SK-N-SH (cell line): ENCODE measurements around the gene PRM1. TPM values are rescaled to one million over a fixed set of nuclear protein-coding genes. Genes with fewer than 3 reads are reported as not detected.

Experiments
- CTCF ChIA-PET: fragments of 300-600, 350-600 bp; formaldehyde crosslinking; extraction: SDS; loops from one replicate; lab custom pipeline; 2021; lab: Yijun Ruan, JAX
- POLR2A ChIA-PET: fragments of 350-600 bp; sonication (Branson Sonifier 250); formaldehyde crosslinking; extraction: SDS; loops from one replicate; lab custom pipeline; 2020; ENCODE audit warnings: antibody characterized with exemption, inconsistent platforms; lab: Yijun Ruan, JAX
- DNase-seq: peaks from one replicate; pipeline ENCODE4 v3.0.0; 2012
- H2AFZ ChIP-seq: fragments of 200-600 bp; sonication (generic); 2 replicates; pipeline ENCODE4 v1.8.1; 2016; ENCODE audit warnings: antibody characterized with exemption, mild to moderate bottlenecking, low read depth
- H3F3A ChIP-seq: fragments of 200-600 bp; sonication (generic); replicated peaks from 2 replicates; pipeline ENCODE3; 2016; ENCODE audit warnings: antibody characterized with exemption, mild to moderate bottlenecking; ENCODE audit not compliant: insufficient read depth
- H3K27ac ChIP-seq, 2 experiments: fragments of 200-500 bp in 1 of 2; fragments of 200-600 bp in 1 of 2; sonication (Bioruptor generic) in 1 of 2; sonication (generic), shearing (Covaris generic) in 1 of 2; 2 replicates each; pipeline versions ENCODE4 v1.5.1 to v1.6.1; 2014 to 2016; ENCODE audit warnings: low read depth in 2 of 2, inconsistent platforms in 1 of 2, low read length in 1 of 2, mild to moderate bottlenecking in 1 of 2, mixed read lengths in 1 of 2
- H3K27me3 ChIP-seq: fragments of 200-600 bp; sonication (generic), shearing (Covaris generic); 2 replicates; pipeline ENCODE4 v1.6.1; 2016; ENCODE audit warnings: mixed run types; ENCODE audit not compliant: insufficient read depth
- H3K36me3 ChIP-seq, 2 experiments: fragments of 200-500 bp in 1 of 2; fragments of 200-600 bp in 1 of 2; sonication (Bioruptor generic) in 1 of 2; sonication (generic) in 1 of 2; replicated peaks in 1 of 2; 2 replicates each; pipeline versions ENCODE3 to v1.5.1; 2014 to 2016; ENCODE audit warnings: low read length in 1 of 2, mild to moderate bottlenecking in 1 of 2; ENCODE audit not compliant: insufficient read depth in 2 of 2, control insufficient read depth in 1 of 2
- H3K4me1 ChIP-seq, 2 experiments: fragments of 200-500 bp in 1 of 2; fragments of 200-600 bp in 1 of 2; sonication (Bioruptor generic) in 1 of 2; sonication (generic), shearing (Covaris generic) in 1 of 2; 2 replicates each; pipeline versions ENCODE4 v1.5.1 to v1.6.1; 2014 to 2016; ENCODE audit warnings: low read depth in 1 of 2, low read length in 1 of 2, mixed run types in 1 of 2; ENCODE audit not compliant: insufficient read depth in 2 of 2, control insufficient read depth in 1 of 2
- H3K4me2 ChIP-seq: fragments of 200-600 bp; sonication (generic), shearing (Covaris generic); 2 replicates; pipeline ENCODE4 v1.6.1; 2017; ENCODE audit warnings: mixed run types
- H3K4me3 ChIP-seq, 2 experiments: fragments of 200-500 bp in 1 of 2; fragments of 200-600 bp in 1 of 2; sonication (Bioruptor generic) in 1 of 2; sonication (generic), shearing (Covaris generic) in 1 of 2; 2 replicates each; pipeline versions ENCODE4 v1.5.1 to v1.8.1; 2014 to 2016; ENCODE audit warnings: low read depth in 2 of 2, inconsistent platforms in 1 of 2, low read length in 1 of 2, mild to moderate bottlenecking in 1 of 2, mixed read lengths in 1 of 2, moderate library complexity in 1 of 2
- H3K79me2 ChIP-seq: fragments of 200-600 bp; sonication (generic); 2 replicates; pipeline ENCODE4 v1.8.1; 2017; ENCODE audit warnings: mild to moderate bottlenecking; ENCODE audit not compliant: insufficient read depth
- H3K9ac ChIP-seq: fragments of 200-600 bp; sonication (generic); 2 replicates; pipeline ENCODE4 v1.6.1; 2017; ENCODE audit warnings: mixed run types
- H3K9me2 ChIP-seq: fragments of 200-600 bp; sonication (generic); 2 replicates; pipeline ENCODE4 v1.6.1; 2017; ENCODE audit warnings: mixed run types
- H3K9me3 ChIP-seq: fragments of 200-600 bp; sonication (generic); 2 replicates; pipeline ENCODE4 v1.6.1; 2017; ENCODE audit warnings: mixed run types, mild to moderate bottlenecking, moderate library complexity
- H4K20me1 ChIP-seq: fragments of 200-600 bp; sonication (generic); 2 replicates; pipeline ENCODE4 v1.6.1; 2017; ENCODE audit warnings: mild to moderate bottlenecking, mixed run types; ENCODE audit not compliant: insufficient read depth
- EZH2phosphoT487 ChIP-seq: fragments of 200-600 bp; sonication (generic); IDR thresholded peaks from 2 replicates; pipeline ENCODE4 v1.6.1; 2017; ENCODE audit warnings: low read depth, mixed run types, mild to moderate bottlenecking, antibody characterized with exemption, moderate library complexity, borderline replicate concordance
- FOXM1 ChIP-seq: IDR thresholded peaks from 2 replicates; pipeline ENCODE4 v1.4.0; 2012; ENCODE audit warnings: low read depth, mild to moderate bottlenecking
- IRF3 ChIP-seq: fragments of 150-350 bp; IDR thresholded peaks from 2 replicates; pipeline ENCODE4 v1.6.1; 2016; ENCODE audit warnings: mild to moderate bottlenecking, low read depth, low read length
- JUND ChIP-seq: IDR thresholded peaks from 2 replicates; pipeline ENCODE4 v1.4.0; 2012
- MXI1 ChIP-seq: IDR thresholded peaks from 2 replicates; pipeline ENCODE4 v1.6.1; 2012; ENCODE audit warnings: mild to moderate bottlenecking, low read depth, low read length, improper control_type of control experiment
- NRF1 ChIP-seq: IDR thresholded peaks from 2 replicates; pipeline ENCODE4 v1.6.1; 2012; ENCODE audit warnings: low read depth, mild to moderate bottlenecking, low read length
- PBX3 ChIP-seq: IDR thresholded peaks from 2 replicates; pipeline ENCODE4; 2012
- POLR2AphosphoS5 ChIP-seq: IDR thresholded peaks from 2 replicates; pipeline ENCODE4 v1.6.1; 2012; ENCODE audit warnings: low read depth, low read length
- REST ChIP-seq: IDR thresholded peaks from 2 replicates; pipeline ENCODE4 v1.6.1; 2012; ENCODE audit warnings: mild to moderate bottlenecking, low read depth, low read length, moderate library complexity
- RFX5 ChIP-seq: IDR thresholded peaks from 2 replicates; pipeline ENCODE4 v1.6.1; 2012; ENCODE audit warnings: mild to moderate bottlenecking, improper control_type of control experiment, low read length
- RXRA ChIP-seq: IDR thresholded peaks from 2 replicates; pipeline ENCODE4 v1.4.0; 2012; ENCODE audit warnings: low read depth, mild to moderate bottlenecking, borderline replicate concordance
- SIN3A ChIP-seq: IDR thresholded peaks from 2 replicates; pipeline ENCODE4 v1.6.1; 2012; ENCODE audit warnings: low read depth, mild to moderate bottlenecking, low read length, moderate library complexity, borderline replicate concordance
- TCF12 ChIP-seq: IDR thresholded peaks from 2 replicates; pipeline ENCODE4 v1.4.0; 2012
- USF1 ChIP-seq: IDR thresholded peaks from 2 replicates; pipeline ENCODE4 v1.4.0; 2012; ENCODE audit warnings: low read depth, borderline replicate concordance
- USF2 ChIP-seq: fragments of 150-350 bp; IDR thresholded peaks from 2 replicates; pipeline ENCODE4 v1.6.1; 2017; ENCODE audit warnings: antibody characterized with exemption, low read length, low read depth, borderline replicate concordance
- YY1 ChIP-seq: IDR thresholded peaks from 2 replicates; pipeline ENCODE4 v1.4.0; 2012; ENCODE audit warnings: low read depth, mild to moderate bottlenecking
- ZBTB33 ChIP-seq: IDR thresholded peaks from 2 replicates; pipeline ENCODE4 v1.4.0; 2012; ENCODE audit warnings: low read depth, borderline replicate concordance
- WGBS: methylation state at CpG from one replicate; pipeline ENCODE4 v1.1.6; 2017; ENCODE audit warnings: low lambda C conversion rate; 5-methylcytosine and 5-hydroxymethylcytosine counted together
- polyA plus RNA-seq, 3 experiments: library from polyadenylated mRNA; depleted of rRNA; stranded (reverse); fragments of >200 nt; gene quantifications; 2 replicates each; pipeline ENCODE4 v1.2.3, GENCODE V29; 2012

PRM1 gene
- polyA plus RNA-seq, 1 of the 3 experiments (the other 2 are of a cell fraction): not detected

- POLR2A ChIA-PET: no interaction called here
- DNase-seq: no peak
- Histone ChIP-seq H3F3A (no peaks in the 10 kb centered on the region), H3K27ac (no peak overlapping the region), H3K4me3 (no peak overlapping the region), H3K9me3 (no peaks in the 10 kb centered on the region), H2AFZ (no peak overlapping the region), H3K79me2 (no peaks in the 10 kb centered on the region), H3K4me1 (peaks cover 0 to 1% of the 10 kb centered on the region in 2 experiments; a peak in 1 of 4 replicates), H3K27me3 (no peaks in the 10 kb centered on the region; the same call in 1 of the 2 replicates), H3K9me2 (no peaks in the 10 kb centered on the region)
- CTCF ChIA-PET: interaction anchor here (0.6 to 14.4 kb wide), 4 partner anchors 9 to 296 kb away, joined by 3 to 318 read pairs (median 4); no protein-coding TSS in a partner anchor
- WGBS: 58% methylated on average over 8 of the region's 9 CpGs
- TF ChIP-seq TCF12: no peak
- no peak for TF ChIP-seq USF2
- no peak for TF ChIP-seq JUND
- TF ChIP-seq MXI1: no peak
- TF ChIP-seq USF1: no peak
- no peak for TF ChIP-seq FOXM1
- TF ChIP-seq, all 33 proteins: peak for 0
- H3K9ac ChIP-seq: no peak overlapping the region
- no peaks in the 10 kb centered on the region for H4K20me1 ChIP-seq
- H3K4me2 ChIP-seq: no peak overlapping the region
- no peaks in the 10 kb centered on the region for H3K36me3 ChIP-seq
These were observed 16.8 kb downstream of the PRM1 start for GRCh38 chr16:11264155-11264832.

GRCh38 chr16:11263737-11264136 lies 17.4 kb downstream of the PRM1 start:
- no peaks in the 10 kb centered on the region for H3K9me2 ChIP-seq
- no peak overlapping the region for H3K9ac ChIP-seq
- POLR2A ChIA-PET: no interaction called here
- H3K4me3 ChIP-seq: no peak overlapping the region
- H4K20me1 ChIP-seq: no peaks in the 10 kb centered on the region
- no peak overlapping the region for H3K27ac ChIP-seq
- peaks cover 0 to 7% of the 10 kb centered on the region in 2 experiments; a peak in 1 of 4 replicates for H3K4me1 ChIP-seq
- no peak overlapping the region for H2AFZ ChIP-seq
- WGBS: 59% methylated on average over 4 of the region's 4 CpGs
- H3K79me2 ChIP-seq: no peaks in the 10 kb centered on the region
- H3F3A ChIP-seq: no peaks in the 10 kb centered on the region
- DNase-seq: no peak
- CTCF ChIA-PET: interaction anchor here (0.6 to 14.4 kb wide), 5 partner anchors 9 to 296 kb away, joined by 3 to 318 read pairs (median 3); no protein-coding TSS in a partner anchor
- H3K36me3 ChIP-seq: no peaks in the 10 kb centered on the region
- H3K27me3 ChIP-seq: no peaks in the 10 kb centered on the region; the same call in 1 of the 2 replicates
- no peaks in the 10 kb centered on the region for H3K9me3 ChIP-seq
- H3K4me2 ChIP-seq: no peak overlapping the region
- TF ChIP-seq PBX3: no peak
- no peak for TF ChIP-seq REST
- no peak for TF ChIP-seq EZH2phosphoT487
- no peak for TF ChIP-seq ZBTB33
- no peak for TF ChIP-seq SIN3A
- no peak for TF ChIP-seq NRF1
- TF ChIP-seq RXRA: no peak
- no peak for TF ChIP-seq POLR2AphosphoS5
- TF ChIP-seq IRF3: no peak
- TF ChIP-seq RFX5: no peak
- no peak for TF ChIP-seq YY1
